Measurements from ENCODE around the gene AFM.

- TF ChIP-seq POLR2AphosphoS5 (IDR thresholded peaks at IDR 0.05; ENCODE audit: low read depth, low read length) (no peak), HMG20A (CRISPR knock-in tag; IDR thresholded peaks at IDR 0.05; ENCODE audit: borderline replicate concordance) (no peak)
Observed at GRCh38 chr4:73528171-73528570, 46.6 kb downstream of the AFM start.
